Mammary epithelial cell (primary cell): ENCODE measurements around the gene SELENOS.

Experiments
- EZH2 ChIP-seq: IDR thresholded peaks from 2 replicates; pipeline ENCODE4 v1.6.1; 2012; ENCODE audit warnings: low read length, inconsistent platforms, borderline replicate concordance
- TF ChIP-seq, protein P1 (sequence below), 2 donors: IDR thresholded peaks in 1 of 2; conservative IDR thresholded peaks in 1 of 2; 2 replicates each; pipeline ENCODE4 v1.5.1; 2011 to 2012; ENCODE audit warnings: inconsistent platforms in 2 of 2, low read length in 2 of 2, mild to moderate bottlenecking in 2 of 2, control low read depth in 1 of 2, low read depth in 1 of 2; ENCODE audit not compliant: insufficient read depth in 1 of 2; ENCODE audit errors: extremely low read depth in 1 of 2

DNA sequence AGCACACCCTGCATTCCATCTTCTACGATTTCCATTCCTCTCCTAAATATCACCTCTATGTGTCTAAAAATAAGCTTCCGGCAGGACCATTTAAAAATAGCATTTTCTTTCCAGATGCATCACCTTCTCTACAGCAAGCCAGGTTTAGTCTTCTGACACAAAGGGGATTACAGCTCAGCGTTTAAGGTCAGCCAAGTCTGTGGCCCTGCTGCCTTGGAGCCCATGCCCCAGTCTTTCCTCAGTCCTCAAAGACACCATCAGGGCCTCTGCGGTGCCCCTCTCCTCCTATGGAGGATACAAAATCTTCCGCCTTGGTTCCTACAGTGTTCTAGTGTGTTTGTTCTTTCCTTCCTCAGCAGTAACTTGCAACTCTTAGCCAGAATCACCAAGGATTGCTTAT is 3.8 kb downstream of the SELENOS start:
- TF ChIP-seq, protein P1, sequence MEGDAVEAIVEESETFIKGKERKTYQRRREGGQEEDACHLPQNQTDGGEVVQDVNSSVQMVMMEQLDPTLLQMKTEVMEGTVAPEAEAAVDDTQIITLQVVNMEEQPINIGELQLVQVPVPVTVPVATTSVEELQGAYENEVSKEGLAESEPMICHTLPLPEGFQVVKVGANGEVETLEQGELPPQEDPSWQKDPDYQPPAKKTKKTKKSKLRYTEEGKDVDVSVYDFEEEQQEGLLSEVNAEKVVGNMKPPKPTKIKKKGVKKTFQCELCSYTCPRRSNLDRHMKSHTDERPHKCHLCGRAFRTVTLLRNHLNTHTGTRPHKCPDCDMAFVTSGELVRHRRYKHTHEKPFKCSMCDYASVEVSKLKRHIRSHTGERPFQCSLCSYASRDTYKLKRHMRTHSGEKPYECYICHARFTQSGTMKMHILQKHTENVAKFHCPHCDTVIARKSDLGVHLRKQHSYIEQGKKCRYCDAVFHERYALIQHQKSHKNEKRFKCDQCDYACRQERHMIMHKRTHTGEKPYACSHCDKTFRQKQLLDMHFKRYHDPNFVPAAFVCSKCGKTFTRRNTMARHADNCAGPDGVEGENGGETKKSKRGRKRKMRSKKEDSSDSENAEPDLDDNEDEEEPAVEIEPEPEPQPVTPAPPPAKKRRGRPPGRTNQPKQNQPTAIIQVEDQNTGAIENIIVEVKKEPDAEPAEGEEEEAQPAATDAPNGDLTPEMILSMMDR (conservative IDR thresholded peaks at IDR 0.05 in 1 of 2, IDR thresholded peaks at IDR 0.05 in 1 of 2; ENCODE audit: extremely low read depth in 1 of 2, insufficient read depth in 1 of 2, low read depth in 1 of 2, low read length in 2 of 2), result no peak
- no peak for TF ChIP-seq EZH2
